ENCODE data around the gene FOXRED2. TPM values are rescaled to one million over a fixed set of nuclear protein-coding genes. Genes with fewer than 3 reads are reported as not detected.

Gene FOXRED2
- total RNA-seq, 1 experiment from 2014 or later: 60.4 TPM

GRCh38 chr22:36546932-36547331 is 40.1 kb upstream of the FOXRED2 start:
- intact Hi-C loops (cut with micrococcal nuclease; ENCODE audit: unreplicated experiment): loop anchor here (1.0 to 10.0 kb wide), 4 partner anchors 228 to 718 kb away; no protein-coding TSS in a partner anchor
- POLR2A ChIA-PET (ENCODE audit: low non-redundant PET): no interaction called here
- H3K4me1 ChIP-seq (ENCODE audit: insufficient read depth, low read length, poor library complexity, severe bottlenecking): no peaks in the 10 kb centered on the region
- H3K27me3 ChIP-seq (replicated peaks; ENCODE audit: insufficient read depth, low read depth, low read length, poor library complexity): no peaks in the 10 kb centered on the region
- H3K4me3 ChIP-seq (ENCODE audit: low read depth, low read length, poor library complexity, severe bottlenecking): no peak overlapping the region
- no TSS peak for BruUV-seq (replicated peaks)
- CTCF ChIA-PET: interaction anchor here (0.8 to 2.0 kb wide), 2 partner anchors 229 to 309 kb away, joined by 5 to 7 read pairs; partner anchors contain the start of gene IFT27
- TF ChIP-seq EZH2 (IDR thresholded peaks at IDR 0.05; ENCODE audit: borderline replicate concordance, low read depth, low read length, poor library complexity, severe bottlenecking): no peak
- TF ChIP-seq CTCF (conservative IDR thresholded peaks at IDR 0.05; ENCODE audit: low read depth, low read length): no peak
- no peaks in the 10 kb centered on the region for H3K36me3 ChIP-seq (ENCODE audit: insufficient read depth, low read length, poor library complexity, severe bottlenecking)
- no peak for DNase-seq (ENCODE audit: low spot score)
- H3K9me3 ChIP-seq (ENCODE audit: low read depth, low read length, poor library complexity, severe bottlenecking): no peaks in the 10 kb centered on the region
- H3K27ac ChIP-seq (ENCODE audit: low read depth, low read length, poor library complexity, severe bottlenecking): no peak overlapping the region

GRCh38 chr22:36546092-36546804 is 39.4 kb upstream of the FOXRED2 start:
- POLR2A ChIA-PET (ENCODE audit: low non-redundant PET): no interaction called here
- H3K27ac ChIP-seq (ENCODE audit: low read depth, low read length, poor library complexity, severe bottlenecking): no peak overlapping the region
- CTCF ChIA-PET: interaction anchor here (0.8 to 2.0 kb wide), 2 partner anchors 230 to 310 kb away, joined by 5 to 7 read pairs; partner anchors contain the start of gene IFT27
- TF ChIP-seq CTCF (conservative IDR thresholded peaks at IDR 0.05; ENCODE audit: low read depth, low read length) (peak; percentile 71), EZH2 (IDR thresholded peaks at IDR 0.05; ENCODE audit: borderline replicate concordance, low read depth, low read length, poor library complexity, severe bottlenecking) (no peak)
- no peak overlapping the region for H3K4me3 ChIP-seq (ENCODE audit: low read depth, low read length, poor library complexity, severe bottlenecking)
- peak; percentile 76 for DNase-seq (ENCODE audit: low spot score)
- no peaks in the 10 kb centered on the region for H3K9me3 ChIP-seq (ENCODE audit: low read depth, low read length, poor library complexity, severe bottlenecking)
- no peaks in the 10 kb centered on the region for H3K27me3 ChIP-seq (replicated peaks; ENCODE audit: insufficient read depth, low read depth, low read length, poor library complexity)
- no peaks in the 10 kb centered on the region for H3K4me1 ChIP-seq (ENCODE audit: insufficient read depth, low read length, poor library complexity, severe bottlenecking)
- intact Hi-C loops (cut with micrococcal nuclease; ENCODE audit: unreplicated experiment): loop anchor here (1.0 to 10.0 kb wide), 4 partner anchors 229 to 719 kb away; no protein-coding TSS in a partner anchor
- BruUV-seq (replicated peaks): no TSS peak
- no peaks in the 10 kb centered on the region for H3K36me3 ChIP-seq (ENCODE audit: insufficient read depth, low read length, poor library complexity, severe bottlenecking)

GRCh38 chr22:36544107-36544620 is 37.3 kb upstream of the FOXRED2 start:
- H3K27me3 ChIP-seq (replicated peaks; ENCODE audit: insufficient read depth, low read depth, low read length, poor library complexity): no peaks in the 10 kb centered on the region
- no TSS peak for BruUV-seq (replicated peaks)
- H3K27ac ChIP-seq (ENCODE audit: low read depth, low read length, poor library complexity, severe bottlenecking): no peak overlapping the region
- CTCF ChIA-PET: no interaction called here
- intact Hi-C loops (cut with micrococcal nuclease; ENCODE audit: unreplicated experiment): loop anchor here (10.0 kb wide), 1 partner anchor 721 kb away; no protein-coding TSS in a partner anchor
- no peaks in the 10 kb centered on the region for H3K9me3 ChIP-seq (ENCODE audit: low read depth, low read length, poor library complexity, severe bottlenecking)
- H3K4me1 ChIP-seq (ENCODE audit: insufficient read depth, low read length, poor library complexity, severe bottlenecking): no peaks in the 10 kb centered on the region
- no peaks in the 10 kb centered on the region for H3K36me3 ChIP-seq (ENCODE audit: insufficient read depth, low read length, poor library complexity, severe bottlenecking)
- POLR2A ChIA-PET (ENCODE audit: low non-redundant PET): no interaction called here
- no peak overlapping the region for H3K4me3 ChIP-seq (ENCODE audit: low read depth, low read length, poor library complexity, severe bottlenecking)
- DNase-seq (ENCODE audit: low spot score): no peak
- TF ChIP-seq CTCF (conservative IDR thresholded peaks at IDR 0.05; ENCODE audit: low read depth, low read length) (no peak), EZH2 (IDR thresholded peaks at IDR 0.05; ENCODE audit: borderline replicate concordance, low read depth, low read length, poor library complexity, severe bottlenecking) (no peak)
